Breast epithelium (tissue), 3 donors: ENCODE results near the gene POU4F1.

Experiments
- CTCF ChIP-seq, 3 donors: fragments of 450-650 bp; IDR thresholded peaks; one replicate each; pipeline ENCODE4 v1.5.1; 2016 to 2017; ENCODE audit warnings: antibody characterized with exemption in 3 of 3, mild to moderate bottlenecking in 3 of 3, moderate library complexity in 3 of 3
- POLR2A ChIP-seq: fragments of 450-650 bp; IDR thresholded peaks from one replicate; pipeline ENCODE4 v1.6.1; 2016; ENCODE audit warnings: antibody characterized with exemption, mild to moderate bottlenecking, moderate library complexity

- TF ChIP-seq CTCF (IDR thresholded peaks at IDR 0.05) (no peak), POLR2A (no peak)
These were observed 22.0 kb upstream of the POU4F1 start for GRCh38 chr13:78625384-78625783.
